ENCODE data around the gene C6orf15.

Gene C6orf15

DNA sequence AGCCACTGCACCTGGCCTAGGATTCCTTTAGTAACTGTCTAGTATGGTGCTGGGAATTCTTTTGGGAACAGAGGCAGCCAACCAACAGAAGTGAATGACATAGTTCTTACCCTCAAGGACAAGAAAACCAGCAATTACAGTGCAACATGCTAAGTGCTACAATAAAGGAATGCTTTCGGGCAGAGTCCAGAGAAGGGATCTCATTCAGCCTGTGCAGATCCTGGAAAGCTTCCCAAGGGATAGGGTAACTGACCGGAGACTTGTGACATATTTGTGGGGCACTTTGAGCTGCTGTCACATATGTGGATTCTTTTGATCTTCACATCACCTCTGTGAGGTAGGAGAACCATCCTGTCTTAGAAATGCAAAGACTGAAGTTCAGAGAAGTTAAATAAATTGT, 46.8 kb downstream of the C6orf15 start:
- DNase-seq, result no peak

DNA sequence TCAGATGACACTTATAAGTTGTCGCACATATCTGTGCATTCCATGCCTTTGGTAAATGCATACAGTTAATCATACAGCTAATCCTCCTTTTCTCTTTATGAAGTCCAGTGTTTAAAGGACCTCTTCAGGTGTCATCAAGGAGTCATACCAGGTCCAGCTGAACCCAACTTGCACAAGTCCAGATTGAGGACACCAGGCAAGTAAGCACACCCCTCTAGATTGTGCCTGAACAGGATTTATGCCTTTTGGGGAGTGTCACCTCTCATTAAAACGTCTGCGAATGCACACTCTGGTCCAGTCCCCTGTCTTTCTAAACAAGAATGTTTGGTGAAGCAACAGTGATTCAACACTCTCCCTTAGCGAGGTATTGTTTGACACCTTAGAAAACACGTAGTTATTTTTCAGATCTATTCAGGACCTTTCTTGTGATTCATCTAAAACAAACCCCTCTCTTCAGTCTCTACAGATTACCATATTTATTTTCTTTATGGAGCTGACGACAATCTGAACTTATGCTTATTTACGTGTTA, 48.4 kb downstream of the C6orf15 start:
- no peak for DNase-seq
